ENCODE results near the gene SLC25A22.

Gene SLC25A22

DNA sequence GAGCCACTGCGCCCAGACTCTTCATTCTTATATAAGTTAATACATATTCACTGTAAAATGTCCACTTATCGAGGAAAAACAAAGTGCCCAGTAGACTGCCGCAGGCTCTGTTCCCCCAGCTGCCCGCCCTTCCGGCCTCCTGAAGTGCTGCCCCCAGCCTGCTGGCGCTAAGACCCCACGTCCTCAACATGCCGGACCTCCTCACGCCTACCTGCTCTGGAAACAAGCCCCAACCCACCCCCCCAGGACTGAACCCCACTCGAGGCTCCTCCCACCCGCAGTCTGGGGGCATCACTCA lies 21.9 kb downstream of the SLC25A22 start:
- no peak for DNase-seq (ENCODE audit: low spot score in 2 of 2)
- Mint-ChIP-seq H3K9me3 (no peaks in the 10 kb centered on the region), H3K27ac (no peak overlapping the region), H3K4me1 (peaks cover 8% of the 10 kb centered on the region), H3K36me3 (no peaks in the 10 kb centered on the region), H3K27me3 (no peaks in the 10 kb centered on the region), H3K4me3 (peak overlapping the region; percentile 81)
- no peak for ATAC-seq (ENCODE audit: low read depth)

DNA sequence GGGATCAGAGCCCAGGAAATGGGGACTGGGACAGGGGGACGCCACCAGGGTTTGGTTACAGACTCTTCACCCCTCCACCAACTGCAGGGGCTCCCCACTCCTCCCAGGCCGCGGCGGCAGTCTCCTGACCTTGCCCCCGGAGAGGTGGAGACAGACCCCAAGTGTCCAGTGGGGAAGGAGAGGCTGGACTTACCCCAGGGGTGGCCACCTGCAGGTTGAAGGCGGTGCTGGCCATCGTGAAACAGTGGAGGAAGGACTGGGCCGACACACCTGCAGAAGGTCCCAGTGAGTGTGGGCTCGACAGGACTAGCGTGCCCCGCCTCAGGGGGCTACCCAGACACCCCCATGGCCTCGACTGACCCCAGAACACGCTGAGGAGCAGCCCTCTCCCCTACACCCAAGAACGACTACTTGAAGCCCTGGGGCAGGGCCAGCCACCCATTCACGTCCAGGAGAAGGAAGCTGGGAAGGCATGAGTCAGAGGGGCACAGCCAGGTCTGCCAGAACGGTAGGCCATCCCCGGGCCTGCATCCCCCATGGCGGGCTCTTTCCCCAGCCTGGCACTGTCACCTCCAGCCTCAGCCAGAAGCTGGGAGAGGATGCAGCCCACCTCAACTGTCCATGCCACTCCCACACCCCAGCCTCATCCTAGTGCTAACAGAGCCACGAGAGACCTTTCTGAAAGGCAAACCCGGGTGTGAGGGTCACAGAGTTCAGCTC lies 23.0 kb downstream of the SLC25A22 start:
- no peak for DNase-seq (ENCODE audit: low spot score in 2 of 2)
- Mint-ChIP-seq H3K9me3 (no peaks in the 10 kb centered on the region), H3K4me3 (peak overlapping the region; percentile 53), H3K36me3 (no peaks in the 10 kb centered on the region), H3K27ac (no peak overlapping the region), H3K27me3 (no peaks in the 10 kb centered on the region), H3K4me1 (peaks cover 8% of the 10 kb centered on the region)
- ATAC-seq (ENCODE audit: low read depth) = no peak

DNA sequence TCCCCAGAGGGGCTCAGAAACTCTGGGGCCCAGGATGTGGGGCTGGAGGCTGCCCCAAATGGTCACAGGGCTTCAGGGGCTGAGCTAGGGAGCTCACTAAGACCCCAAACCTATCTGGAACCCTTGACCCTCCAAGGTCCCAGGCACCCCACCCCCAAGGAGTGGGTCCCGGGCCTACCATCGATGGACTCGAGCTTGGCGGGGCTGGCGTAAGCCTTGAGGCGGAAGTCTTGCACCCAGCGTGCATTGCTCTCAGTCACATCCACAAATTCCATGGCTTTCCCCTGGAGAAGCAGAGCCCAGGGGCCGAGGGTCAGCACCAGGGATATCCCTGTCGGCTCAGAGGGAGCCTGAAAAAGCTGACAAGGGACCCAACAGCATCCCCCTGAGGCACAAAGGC lies 24.3 kb downstream of the SLC25A22 start:
- DNase-seq (ENCODE audit: low spot score in 2 of 2) (no peak), ATAC-seq (ENCODE audit: low read depth) (no peak)
- Mint-ChIP-seq H3K4me3 (no peak overlapping the region), H3K27me3 (no peaks in the 10 kb centered on the region), H3K36me3 (no peaks in the 10 kb centered on the region), H3K4me1 (peaks cover 7% of the 10 kb centered on the region), H3K27ac (no peak overlapping the region), H3K9me3 (no peaks in the 10 kb centered on the region)

DNA sequence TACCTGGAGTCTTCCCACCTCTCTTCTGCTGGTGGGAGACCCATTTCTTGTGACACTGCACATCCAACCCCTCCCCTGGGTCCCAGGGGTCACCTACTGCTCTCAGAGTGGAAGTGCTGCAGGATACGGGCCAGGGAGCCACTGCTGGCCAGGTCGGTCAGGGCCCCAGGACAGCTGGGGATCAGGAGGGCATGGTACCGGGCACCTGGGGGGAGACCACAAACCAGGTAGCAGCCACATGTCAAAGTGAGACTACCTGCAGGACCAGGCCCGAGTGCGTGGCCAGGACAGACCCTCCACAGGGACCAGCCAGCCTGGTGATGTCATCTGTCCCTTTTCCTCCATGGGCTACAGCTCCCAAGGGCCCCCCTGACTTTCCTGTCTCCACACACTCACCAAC lies 24.7 kb downstream of the SLC25A22 start:
- Mint-ChIP-seq H3K36me3 (no peaks in the 10 kb centered on the region), H3K4me3 (no peak overlapping the region), H3K27ac (no peak overlapping the region), H3K27me3 (no peaks in the 10 kb centered on the region), H3K9me3 (no peaks in the 10 kb centered on the region), H3K4me1 (peaks cover 6% of the 10 kb centered on the region)
- ATAC-seq (ENCODE audit: low read depth) (no peak), DNase-seq (ENCODE audit: low spot score in 2 of 2) (no peak)

DNA sequence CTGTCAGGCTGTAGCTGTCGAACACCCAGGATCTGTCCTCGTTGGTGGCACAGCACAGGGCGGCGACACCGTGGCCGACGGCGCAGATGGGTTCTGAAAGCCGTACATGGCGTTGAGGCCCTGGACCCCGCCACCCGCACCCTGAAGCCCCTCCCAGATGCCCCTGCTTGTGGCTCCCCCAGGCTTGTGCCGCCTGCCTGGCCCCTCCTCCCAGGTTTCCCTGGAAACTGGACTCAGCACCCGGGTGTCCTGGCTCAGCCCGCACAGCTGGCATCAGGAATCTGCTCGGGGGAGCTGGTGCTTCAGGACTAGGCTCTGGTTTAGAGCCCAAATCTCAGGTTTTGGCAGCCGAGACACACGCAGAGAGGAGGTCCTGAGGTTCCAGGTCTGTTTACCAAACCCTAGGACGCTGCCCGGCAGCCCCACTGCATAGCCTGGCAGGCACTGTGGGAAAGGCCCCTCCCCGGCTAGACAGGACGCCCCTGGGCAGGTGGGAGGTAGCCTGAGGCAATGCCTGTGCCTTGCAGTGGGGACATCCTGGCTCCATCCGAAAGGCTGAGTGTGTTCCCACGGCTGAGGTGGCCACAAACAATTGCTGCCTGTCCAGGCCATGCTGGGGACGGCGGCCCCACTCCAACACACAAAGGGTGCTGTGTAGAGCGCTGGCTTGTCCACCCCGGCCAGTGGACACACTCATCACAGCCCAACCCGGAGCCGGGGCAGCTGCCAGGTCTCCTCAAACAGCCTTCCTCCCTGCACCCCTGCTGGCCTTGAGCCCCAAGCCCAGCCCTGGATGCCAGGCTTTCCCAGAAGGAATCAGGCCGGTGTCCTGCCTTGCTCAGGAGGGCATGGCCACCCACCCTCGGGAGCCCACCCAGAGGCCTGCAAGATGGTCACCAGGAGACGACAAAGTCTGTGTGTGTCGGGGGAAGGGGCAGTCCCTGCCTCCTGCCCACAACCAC lies 25.4 kb downstream of the SLC25A22 start:
- ATAC-seq (ENCODE audit: low read depth) (no peak), DNase-seq (ENCODE audit: low spot score in 2 of 2) (no peak)
- Mint-ChIP-seq H3K27ac (no peak overlapping the region), H3K27me3 (no peaks in the 10 kb centered on the region), H3K4me1 (peaks cover 6% of the 10 kb centered on the region), H3K36me3 (no peaks in the 10 kb centered on the region), H3K9me3 (no peaks in the 10 kb centered on the region), H3K4me3 (no peak overlapping the region)

DNA sequence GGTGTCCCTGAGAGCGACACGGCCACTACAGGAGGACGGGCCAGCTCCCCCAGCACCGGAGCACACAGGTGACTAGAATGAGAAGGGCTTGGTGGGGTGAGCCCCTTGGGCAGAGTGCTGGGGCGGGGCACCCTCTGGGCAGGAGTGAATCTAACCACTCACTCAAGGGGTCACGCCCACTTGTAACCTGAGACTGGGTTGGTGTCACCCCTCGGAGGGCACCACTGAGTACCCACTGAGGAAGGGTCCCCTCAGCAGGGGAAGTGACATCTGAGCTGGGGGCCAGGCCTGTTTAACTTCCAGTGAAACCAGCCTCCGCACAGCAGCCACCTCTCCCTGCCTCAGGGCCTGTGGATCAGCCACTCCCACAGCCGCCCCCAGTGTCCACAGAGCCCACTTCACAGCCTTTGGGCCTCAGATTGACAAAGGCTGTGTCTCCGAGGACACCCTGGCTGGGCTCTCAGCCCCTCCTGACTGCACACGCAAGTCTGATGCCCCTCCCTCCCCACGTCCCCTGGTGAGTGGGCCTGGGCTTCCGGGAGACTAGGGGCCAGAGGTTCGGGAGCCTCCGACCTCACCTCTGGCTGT lies 26.4 kb downstream of the SLC25A22 start:
- ATAC-seq (ENCODE audit: low read depth) (no peak), DNase-seq (ENCODE audit: low spot score in 2 of 2) (no peak)
- Mint-ChIP-seq H3K27ac (no peak overlapping the region), H3K36me3 (no peaks in the 10 kb centered on the region), H3K9me3 (no peaks in the 10 kb centered on the region), H3K4me3 (no peak overlapping the region), H3K4me1 (peaks cover 6% of the 10 kb centered on the region), H3K27me3 (no peaks in the 10 kb centered on the region)

DNA sequence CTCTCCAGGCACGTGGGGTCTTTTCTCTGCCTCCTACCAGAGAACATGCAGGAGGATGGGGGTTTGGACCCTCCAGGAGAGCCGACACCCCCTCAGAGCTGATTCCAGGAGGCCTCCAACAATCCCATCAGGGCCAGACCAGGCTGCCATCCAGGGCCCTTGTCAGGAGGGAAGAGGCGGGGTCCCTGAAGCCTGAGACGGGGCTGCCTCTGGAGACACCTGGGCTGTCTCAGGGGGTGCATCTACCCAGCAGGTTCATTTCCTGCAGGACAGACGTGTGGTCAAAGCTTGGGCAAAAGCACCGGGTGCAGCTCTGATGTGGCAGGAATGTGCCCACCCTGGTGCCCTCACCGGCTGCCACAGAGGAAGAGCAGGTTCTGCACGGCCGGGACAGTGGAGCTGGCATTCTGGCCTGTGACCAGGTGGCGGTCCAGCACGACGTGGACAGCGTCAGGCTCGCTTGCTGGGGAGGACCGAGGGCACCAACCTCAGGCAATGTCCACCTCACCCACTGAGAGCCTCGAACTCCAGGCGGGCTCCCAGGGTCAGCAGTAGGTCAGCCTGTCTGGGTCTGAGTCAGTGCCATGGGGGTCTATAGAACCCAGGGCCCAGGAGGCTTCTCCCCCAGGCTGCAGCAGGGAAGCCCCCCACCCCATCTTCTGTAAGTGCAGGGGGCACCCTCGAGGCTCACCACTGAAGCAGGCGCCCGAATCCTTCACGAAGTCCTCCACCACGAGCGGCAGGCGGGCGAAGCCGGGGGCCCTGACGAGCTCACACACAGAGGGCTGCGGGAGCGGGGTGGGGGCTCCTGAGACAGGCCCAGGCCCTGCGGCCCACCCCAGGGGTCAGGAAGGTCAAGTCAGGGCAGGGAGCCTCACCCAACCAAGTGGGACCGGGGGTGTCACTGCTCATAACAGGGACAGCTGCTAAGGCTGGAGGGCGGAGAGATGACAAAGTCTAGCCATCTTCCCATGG lies 27.2 kb downstream of the SLC25A22 start:
- no peak for ATAC-seq (ENCODE audit: low read depth)
- H3K4me1 Mint-ChIP-seq = peaks cover 2% of the 10 kb centered on the region
- H3K9me3 Mint-ChIP-seq = no peaks in the 10 kb centered on the region
- no peak overlapping the region for H3K4me3 Mint-ChIP-seq
- no peaks in the 10 kb centered on the region for H3K36me3 Mint-ChIP-seq
- H3K27ac Mint-ChIP-seq = no peak overlapping the region
- no peak for DNase-seq (ENCODE audit: low spot score in 2 of 2)
- no peaks in the 10 kb centered on the region for H3K27me3 Mint-ChIP-seq

DNA sequence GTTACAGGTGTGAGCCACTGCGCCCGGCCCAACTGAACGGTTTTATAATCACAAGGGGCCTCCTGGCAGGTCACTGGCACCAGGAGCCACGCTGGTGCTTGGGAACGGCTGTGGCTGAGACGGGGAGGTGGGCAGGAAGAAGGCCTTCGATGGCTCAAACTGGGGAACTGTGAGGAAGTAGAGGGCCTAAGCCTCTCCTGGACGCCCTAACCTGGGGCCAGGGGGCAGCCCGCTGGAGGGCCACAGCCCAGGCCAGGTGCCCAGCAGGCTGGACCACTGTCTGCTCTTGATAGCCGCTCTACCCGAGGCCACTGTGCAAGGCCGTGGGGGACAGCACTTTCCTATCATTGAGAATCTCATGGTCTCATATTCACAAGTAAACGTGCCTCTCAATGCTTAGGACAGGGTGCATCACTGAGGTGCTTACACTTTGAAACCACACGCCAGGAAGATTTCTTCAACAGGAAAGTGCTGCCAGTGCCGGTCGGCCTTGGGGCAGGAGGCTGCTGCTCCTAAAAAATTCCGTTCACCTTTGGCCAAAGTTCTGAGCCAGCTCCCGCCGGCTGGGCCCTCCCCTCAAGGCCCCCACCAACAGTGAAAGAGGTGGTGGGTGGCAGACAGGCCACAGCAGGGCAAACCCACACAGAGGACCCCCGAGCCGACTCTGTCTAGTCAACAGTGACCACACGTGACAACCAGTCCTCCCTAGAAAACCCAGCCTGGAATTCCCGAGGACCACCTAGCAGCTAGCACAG lies 28.0 kb downstream of the SLC25A22 start:
- ATAC-seq (ENCODE audit: low read depth) (no peak), DNase-seq (ENCODE audit: low spot score in 2 of 2) (no peak)
- Mint-ChIP-seq H3K36me3 (no peaks in the 10 kb centered on the region), H3K27ac (no peak overlapping the region), H3K27me3 (no peaks in the 10 kb centered on the region), H3K9me3 (no peaks in the 10 kb centered on the region), H3K4me3 (no peak overlapping the region), H3K4me1 (no peaks in the 10 kb centered on the region)

DNA sequence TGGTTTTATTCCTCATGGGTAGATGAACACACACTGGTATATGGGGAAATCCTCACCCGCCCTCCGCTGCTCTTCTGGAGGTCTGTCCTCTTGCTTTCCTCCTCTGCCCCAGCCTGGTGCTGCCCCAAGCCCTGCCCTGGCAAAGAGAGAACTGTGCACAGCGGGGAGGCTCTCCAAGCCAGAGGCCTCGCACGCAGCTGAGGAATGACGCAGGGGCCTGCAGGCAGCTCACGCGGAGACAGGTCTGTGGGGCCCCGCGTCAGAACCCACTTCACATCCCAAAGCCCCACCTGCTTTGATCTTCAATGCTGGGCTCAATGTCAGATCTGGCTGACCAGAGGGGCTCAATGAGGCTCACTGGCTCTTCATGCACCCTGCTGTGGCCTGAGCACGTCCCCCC lies 30.8 kb downstream of the SLC25A22 start:
- Mint-ChIP-seq H3K4me1 (no peaks in the 10 kb centered on the region), H3K36me3 (peaks cover 2% of the 10 kb centered on the region), H3K4me3 (no peak overlapping the region), H3K27me3 (no peaks in the 10 kb centered on the region), H3K9me3 (no peaks in the 10 kb centered on the region), H3K27ac (no peak overlapping the region)
- no peak for ATAC-seq (ENCODE audit: low read depth)
- DNase-seq (ENCODE audit: low spot score in 2 of 2) = no peak

DNA sequence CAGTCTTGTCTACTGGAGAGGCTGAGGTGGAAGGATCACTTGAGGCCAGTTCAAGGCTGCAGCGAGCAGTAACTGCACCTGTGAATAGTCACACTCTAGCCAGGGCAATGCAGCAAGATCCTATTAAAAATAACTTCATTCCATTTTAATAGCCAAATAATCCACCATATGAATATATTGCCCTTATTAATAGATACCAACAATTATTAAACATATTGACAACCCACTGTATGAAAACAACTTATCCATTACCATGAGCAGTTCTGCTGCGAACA lies 31.2 kb downstream of the SLC25A22 start:
- H3K9me3 Mint-ChIP-seq = no peaks in the 10 kb centered on the region
- H3K4me1 Mint-ChIP-seq = no peaks in the 10 kb centered on the region
- DNase-seq (ENCODE audit: low spot score in 2 of 2) (no peak), ATAC-seq (ENCODE audit: low read depth) (no peak)
- H3K36me3 Mint-ChIP-seq = peaks cover 2% of the 10 kb centered on the region
- no peaks in the 10 kb centered on the region for H3K27me3 Mint-ChIP-seq
- H3K4me3 Mint-ChIP-seq = no peak overlapping the region
- H3K27ac Mint-ChIP-seq = no peak overlapping the region

DNA sequence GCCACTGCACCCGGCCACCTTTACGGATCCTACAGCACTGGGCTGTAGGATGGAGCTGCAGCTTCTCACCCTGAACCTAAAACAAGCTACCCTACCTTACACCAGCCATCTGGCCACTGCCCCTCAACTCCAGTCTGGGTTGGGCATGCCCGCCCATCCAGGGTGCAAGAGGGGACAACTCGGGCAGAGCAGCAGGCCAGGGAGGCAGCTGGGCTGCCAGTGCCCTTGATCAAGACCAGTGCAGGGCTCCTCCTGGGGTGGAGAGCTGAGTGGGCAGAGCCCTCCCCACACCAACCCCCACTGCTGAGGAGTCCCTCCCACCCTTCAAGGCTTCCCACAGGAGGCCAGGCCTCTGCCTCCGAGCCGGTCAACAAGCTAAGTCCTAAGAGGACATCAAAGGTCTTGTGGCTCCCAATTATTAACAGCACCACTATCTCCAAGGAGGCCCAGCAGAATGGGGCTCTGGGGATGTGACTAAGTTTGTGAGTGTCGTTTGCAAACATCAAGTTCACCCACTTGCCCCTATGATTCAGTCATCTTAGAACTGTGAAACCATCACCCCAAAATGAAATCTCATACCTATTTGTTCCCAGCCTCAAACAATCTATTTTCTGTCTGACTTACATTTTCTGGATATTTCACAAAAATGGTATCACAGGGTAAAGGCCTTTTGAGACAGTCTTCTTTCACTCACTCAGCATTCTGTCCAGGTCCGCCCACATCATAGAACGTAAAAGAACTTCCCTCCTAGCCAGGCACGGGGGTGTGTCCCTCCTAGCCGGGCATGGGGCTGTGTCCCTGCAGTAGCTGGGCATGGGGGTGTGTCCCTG lies 31.8 kb downstream of the SLC25A22 start:
- ATAC-seq (ENCODE audit: low read depth) = no peak
- no peak for DNase-seq (ENCODE audit: low spot score in 2 of 2)
- H3K4me3 Mint-ChIP-seq = no peak overlapping the region

DNA sequence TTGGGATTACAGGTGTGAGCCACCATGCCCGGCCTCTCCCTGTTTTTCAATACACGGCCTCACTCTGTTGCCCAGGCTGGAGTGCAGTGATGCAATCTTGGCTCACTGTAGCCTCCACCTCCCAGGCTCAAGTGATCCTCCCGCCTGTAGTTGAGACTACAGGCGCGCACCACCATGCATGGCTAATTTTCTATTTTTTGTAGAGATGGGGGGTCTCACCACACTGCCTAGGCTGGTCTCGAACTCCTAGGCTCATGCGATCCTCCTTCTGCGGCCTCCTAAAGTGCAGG lies 32.3 kb downstream of the SLC25A22 start:
- Mint-ChIP-seq H3K4me1 (no peaks in the 10 kb centered on the region), H3K36me3 (peaks cover 5% of the 10 kb centered on the region), H3K27me3 (no peaks in the 10 kb centered on the region), H3K9me3 (no peaks in the 10 kb centered on the region), H3K27ac (no peak overlapping the region), H3K4me3 (no peak overlapping the region)
- no peak for DNase-seq (ENCODE audit: low spot score in 2 of 2)
- ATAC-seq (ENCODE audit: low read depth) = no peak

More for the DNA sequence above, 31.8 kb downstream of the SLC25A22 start:
- Mint-ChIP-seq H3K27ac (no peak overlapping the region), H3K9me3 (no peaks in the 10 kb centered on the region), H3K4me1 (no peaks in the 10 kb centered on the region), H3K36me3 (peaks cover 5% of the 10 kb centered on the region), H3K27me3 (no peaks in the 10 kb centered on the region)
